Fibroblast of mammary gland (primary cell): ENCODE data around the gene PGAP2.
"Not testable (repeated sequence)": the region's sequence is repeated elsewhere in the genome, so short reads cannot be mapped to it uniquely, and the experiment has no call there.

Source experiments
- DNase-seq: peaks from one replicate; pipeline ENCODE4 v3.0.0-alpha.2; 2010; ENCODE audit warnings: low read depth
- H3K4me3 ChIP-seq: 2 replicates; pipeline ENCODE4 v1.5.1; 2011; ENCODE audit warnings: low read depth, mild to moderate bottlenecking, low read length, moderate library complexity; ENCODE audit not compliant: control insufficient read depth
- TF ChIP-seq, protein P1 (sequence below): conservative IDR thresholded peaks from 2 replicates; pipeline ENCODE4 v1.5.1; 2011; ENCODE audit warnings: low read depth, low read length, inconsistent platforms; ENCODE audit not compliant: control insufficient read depth, insufficient read depth

The PGAP2 gene

DNA sequence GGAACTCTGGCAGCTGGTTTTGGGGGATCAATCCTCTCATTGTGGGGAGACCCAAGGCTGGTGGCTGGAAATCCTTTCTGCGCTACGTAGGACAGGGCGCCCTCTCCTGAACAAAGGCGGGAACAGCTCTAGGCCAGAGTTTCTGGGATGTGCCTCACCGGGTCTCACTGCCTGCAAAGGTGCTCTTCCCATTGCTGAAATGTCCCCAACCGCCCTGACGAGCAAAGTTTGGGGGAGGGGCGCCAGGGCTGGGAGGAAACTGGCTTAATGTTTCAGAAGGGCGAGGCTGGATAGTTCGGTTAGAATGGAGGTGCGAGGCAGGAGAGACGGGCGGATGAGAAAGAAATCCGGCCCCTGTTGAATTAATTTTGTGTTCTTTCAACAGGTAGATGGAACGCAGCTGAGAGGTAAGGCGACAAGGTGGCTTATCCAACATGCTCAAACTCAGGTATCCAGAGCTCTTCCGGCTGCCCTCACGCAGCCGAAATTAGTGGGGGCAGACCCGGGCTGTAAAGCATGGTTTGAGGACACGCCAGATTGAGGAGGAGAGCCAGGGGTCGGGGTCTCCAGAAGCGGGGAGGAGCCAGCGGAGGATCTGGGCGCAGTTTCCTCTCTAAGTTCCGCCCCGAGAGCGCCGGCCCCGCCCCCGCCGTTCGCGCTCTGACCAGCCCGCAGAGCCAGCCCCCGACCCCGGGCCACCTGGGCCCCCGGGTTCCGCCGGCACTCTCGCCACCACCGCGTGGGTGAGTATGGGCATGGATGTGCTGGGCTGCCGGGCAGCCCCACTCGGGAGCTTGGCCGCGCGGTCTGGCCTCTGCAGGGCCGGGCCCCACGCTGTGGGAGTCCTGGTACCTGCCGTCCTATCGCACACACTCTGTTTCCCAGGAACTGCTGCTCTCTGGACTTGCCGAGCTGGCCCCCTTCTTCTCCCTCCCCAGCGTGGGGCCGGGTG, at the start of gene PGAP2:
Gene PGAP2, plus strand, starts transcription at position 652 of the 952 bp plus-strand sequence. CDS start 2,700 bp downstream, outside the sequence.
- DNase-seq: peak; percentile 47
- peak within 1 kb of the TSS; percentile 83 for H3K4me3 ChIP-seq
- TF ChIP-seq, protein P1, sequence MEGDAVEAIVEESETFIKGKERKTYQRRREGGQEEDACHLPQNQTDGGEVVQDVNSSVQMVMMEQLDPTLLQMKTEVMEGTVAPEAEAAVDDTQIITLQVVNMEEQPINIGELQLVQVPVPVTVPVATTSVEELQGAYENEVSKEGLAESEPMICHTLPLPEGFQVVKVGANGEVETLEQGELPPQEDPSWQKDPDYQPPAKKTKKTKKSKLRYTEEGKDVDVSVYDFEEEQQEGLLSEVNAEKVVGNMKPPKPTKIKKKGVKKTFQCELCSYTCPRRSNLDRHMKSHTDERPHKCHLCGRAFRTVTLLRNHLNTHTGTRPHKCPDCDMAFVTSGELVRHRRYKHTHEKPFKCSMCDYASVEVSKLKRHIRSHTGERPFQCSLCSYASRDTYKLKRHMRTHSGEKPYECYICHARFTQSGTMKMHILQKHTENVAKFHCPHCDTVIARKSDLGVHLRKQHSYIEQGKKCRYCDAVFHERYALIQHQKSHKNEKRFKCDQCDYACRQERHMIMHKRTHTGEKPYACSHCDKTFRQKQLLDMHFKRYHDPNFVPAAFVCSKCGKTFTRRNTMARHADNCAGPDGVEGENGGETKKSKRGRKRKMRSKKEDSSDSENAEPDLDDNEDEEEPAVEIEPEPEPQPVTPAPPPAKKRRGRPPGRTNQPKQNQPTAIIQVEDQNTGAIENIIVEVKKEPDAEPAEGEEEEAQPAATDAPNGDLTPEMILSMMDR: peak; percentile 80

GRCh38 chr11:3764266-3764665, 44.1 kb upstream of the PGAP2 start:
- H3K4me3 ChIP-seq: no peak overlapping the region
- TF ChIP-seq, protein P1: no peak
- no peak for DNase-seq

DNA sequence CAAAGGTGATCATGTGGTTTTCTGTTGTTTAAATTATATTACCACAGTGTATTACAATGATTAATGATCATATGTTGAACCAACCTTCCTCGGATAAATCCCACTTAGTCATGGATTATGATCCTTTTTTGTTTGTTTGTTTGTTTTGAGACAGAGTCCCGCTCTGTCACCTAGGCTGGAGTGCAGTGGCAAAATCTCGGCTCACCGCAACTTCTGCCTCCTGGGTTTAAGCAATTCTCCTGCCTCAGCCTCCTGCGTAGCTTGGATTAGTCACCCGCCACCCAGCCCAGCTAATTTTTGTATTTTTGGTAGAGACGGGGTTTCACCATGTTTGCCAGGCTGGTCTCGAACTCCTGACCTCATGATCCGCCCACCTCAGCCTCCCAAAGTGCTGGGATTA, 41.5 kb upstream of the PGAP2 start:
- DNase-seq, H3K4me3 ChIP-seq: not testable (repeated sequence)

DNA sequence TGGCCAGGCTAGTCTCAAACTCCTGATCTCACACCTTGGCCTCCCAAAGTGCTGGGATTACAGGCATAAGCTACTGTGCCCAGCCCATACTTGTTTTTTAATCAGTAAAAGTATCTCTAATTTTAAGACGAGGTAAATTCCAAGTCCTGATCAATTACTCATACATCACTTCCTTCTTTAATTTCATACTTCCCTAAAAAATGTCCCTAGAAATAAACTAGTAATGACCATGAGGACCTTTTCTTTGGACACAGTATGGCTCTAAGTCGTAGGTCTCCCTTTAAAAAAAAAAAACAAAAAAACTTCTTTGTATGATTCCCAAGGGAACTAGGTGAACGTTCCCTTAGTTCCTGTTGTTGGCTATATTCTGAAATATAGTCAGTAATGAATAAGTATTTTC, 40.8 kb upstream of the PGAP2 start:
- DNase-seq: no peak
- TF ChIP-seq, protein P1: no peak
- H3K4me3 ChIP-seq: no peak overlapping the region

- DNase-seq: no peak
- TF ChIP-seq, protein P1: no peak
- H3K4me3 ChIP-seq: no peak overlapping the region
Observed at GRCh38 chr11:3773180-3773579, 35.2 kb upstream of the PGAP2 start.

- TF ChIP-seq, protein P1: no peak
- peak; percentile 26 for DNase-seq
- no peak overlapping the region for H3K4me3 ChIP-seq
Observed at GRCh38 chr11:3775736-3776406, 32.5 kb upstream of the PGAP2 start.

DNA sequence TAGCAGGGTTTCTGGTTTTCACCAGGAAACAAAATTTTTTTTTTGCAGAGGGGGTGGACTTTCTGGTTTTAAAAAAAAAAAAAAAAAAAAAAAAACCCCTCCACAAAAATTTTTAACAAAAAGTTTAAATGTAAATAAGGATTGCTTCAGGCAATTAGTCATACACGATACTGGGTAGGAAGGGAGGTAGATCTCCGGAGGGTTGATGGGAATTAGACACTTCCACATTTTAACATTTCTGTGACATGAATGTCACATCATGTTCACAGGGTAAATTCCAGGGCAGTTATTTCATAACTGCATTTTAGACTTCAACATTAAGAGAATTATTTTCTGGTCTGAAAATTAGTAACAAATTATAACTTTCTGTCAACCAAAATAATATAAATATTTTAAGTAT, 26.9 kb upstream of the PGAP2 start:
- TF ChIP-seq, protein P1: no peak
- DNase-seq: peak; percentile 54
- H3K4me3 ChIP-seq: no peak overlapping the region
